Activated naive CD8-positive, alpha-beta T cell treated with anti-CD3 and anti-CD28 coated beads, Interleukin-2, amount 50 U/mL, for 24 hours (primary cell): ENCODE data around the gene KCNJ10.
"Not testable (repeated sequence)": the region's sequence is repeated elsewhere in the genome, so short reads cannot be mapped to it uniquely, and the experiment has no call there.

Experiments
- ATAC-seq: fragments of 150-1000 bp; cut with Tn5 transposase; one replicate; pipeline ENCODE4 v1.10.0; 2021
- DNase-seq: peaks from one replicate; pipeline ENCODE4 v3.0.0; 2021
- H3K27ac Mint-ChIP-seq: one replicate; pipeline ENCODE4 v1.8.0; 2021; ENCODE audit warnings: mild to moderate bottlenecking, mixed read lengths
- H3K27me3 Mint-ChIP-seq: one replicate; pipeline ENCODE4 v1.8.0; 2021; ENCODE audit warnings: mixed read lengths
- H3K36me3 Mint-ChIP-seq: one replicate; pipeline ENCODE4 v1.8.0; 2021; ENCODE audit warnings: low read depth, mixed read lengths
- H3K4me1 Mint-ChIP-seq: one replicate; pipeline ENCODE4 v1.8.0; 2021; ENCODE audit warnings: mixed read lengths
- H3K4me3 Mint-ChIP-seq: one replicate; pipeline ENCODE4 v1.8.0; 2021; ENCODE audit warnings: mild to moderate bottlenecking, moderate library complexity, mixed read lengths
- H3K9me3 Mint-ChIP-seq: one replicate; pipeline ENCODE4 v1.8.0; 2021; ENCODE audit warnings: mixed read lengths

KCNJ10 gene

DNA sequence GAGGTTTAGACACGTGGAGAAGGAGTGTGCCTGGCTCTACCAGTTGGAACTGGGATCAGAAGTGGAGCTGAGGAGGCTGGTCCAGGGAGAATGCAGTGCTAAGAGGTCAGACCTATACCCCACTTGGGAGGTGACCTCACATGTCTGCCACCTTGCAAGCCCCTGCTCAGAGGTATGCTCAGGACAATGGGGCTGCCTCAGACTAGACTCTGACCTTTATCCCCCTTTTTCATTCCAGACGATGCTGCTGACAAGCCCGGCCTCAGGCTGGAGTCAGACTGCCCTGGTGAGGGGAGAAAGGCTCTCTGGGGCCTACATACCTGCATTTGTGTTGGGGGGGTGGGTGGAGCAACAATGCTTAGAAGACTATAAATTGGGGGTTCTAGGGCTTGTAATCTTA is 5.2 kb downstream of the KCNJ10 start:
- DNase-seq = no peak
- Mint-ChIP-seq H3K4me3 (no peak overlapping the region), H3K4me1 (peaks cover 2% of the 10 kb centered on the region), H3K27ac (no peak overlapping the region), H3K27me3 (peaks cover 11% of the 10 kb centered on the region), H3K9me3 (no peaks in the 10 kb centered on the region), H3K36me3 (no peaks in the 10 kb centered on the region)
- no peak for ATAC-seq

DNA sequence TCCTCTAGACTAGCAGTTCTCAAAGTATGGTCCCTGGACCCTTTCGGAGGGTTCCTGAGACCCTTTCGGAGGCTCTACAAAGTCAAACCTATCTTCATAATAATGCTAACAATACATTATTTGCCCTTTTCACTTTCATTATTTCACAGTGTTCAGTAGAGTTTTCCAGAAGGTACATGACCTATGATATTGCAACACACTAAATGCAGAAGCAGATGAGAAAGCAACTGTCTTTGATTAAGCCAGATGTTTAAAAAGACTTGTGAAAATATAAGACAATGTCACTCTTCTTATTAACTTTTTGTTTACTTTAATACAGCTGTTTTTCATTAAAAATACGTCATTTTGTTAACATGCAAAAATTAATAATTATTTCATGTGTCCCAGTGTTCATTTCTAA is 5.8 kb downstream of the KCNJ10 start:
- DNase-seq (no peak), ATAC-seq (no peak)
- no peaks in the 10 kb centered on the region for H3K4me1 Mint-ChIP-seq
- no peak overlapping the region for H3K27ac Mint-ChIP-seq
- no peak overlapping the region for H3K4me3 Mint-ChIP-seq
- peaks cover 7% of the 10 kb centered on the region for H3K27me3 Mint-ChIP-seq
- no peaks in the 10 kb centered on the region for H3K9me3 Mint-ChIP-seq
- no peaks in the 10 kb centered on the region for H3K36me3 Mint-ChIP-seq

DNA sequence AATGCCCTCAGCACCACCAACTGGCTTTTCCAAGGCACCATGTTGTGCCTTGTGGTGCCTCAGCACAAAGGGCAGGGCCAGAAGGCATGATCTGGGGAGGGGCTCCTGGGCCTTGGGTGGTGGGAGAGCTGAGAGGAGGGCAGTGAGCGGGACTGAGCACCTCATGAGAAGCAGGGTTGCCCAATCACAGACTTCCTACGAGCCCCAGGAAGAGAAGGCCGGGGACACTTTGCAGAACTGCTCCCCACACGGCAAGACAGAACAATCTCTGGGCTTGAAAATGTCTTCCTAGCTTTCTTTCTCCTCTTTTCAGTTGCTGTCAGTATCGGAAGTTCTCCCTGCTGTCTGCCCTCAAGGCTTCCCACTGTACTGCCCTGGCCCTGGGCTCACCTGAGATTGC is 6.8 kb downstream of the KCNJ10 start:
- ATAC-seq (no peak), DNase-seq (no peak)
- Mint-ChIP-seq H3K27me3 (no peaks in the 10 kb centered on the region), H3K36me3 (no peaks in the 10 kb centered on the region), H3K4me1 (no peaks in the 10 kb centered on the region), H3K9me3 (no peaks in the 10 kb centered on the region), H3K27ac (no peak overlapping the region), H3K4me3 (no peak overlapping the region)

DNA sequence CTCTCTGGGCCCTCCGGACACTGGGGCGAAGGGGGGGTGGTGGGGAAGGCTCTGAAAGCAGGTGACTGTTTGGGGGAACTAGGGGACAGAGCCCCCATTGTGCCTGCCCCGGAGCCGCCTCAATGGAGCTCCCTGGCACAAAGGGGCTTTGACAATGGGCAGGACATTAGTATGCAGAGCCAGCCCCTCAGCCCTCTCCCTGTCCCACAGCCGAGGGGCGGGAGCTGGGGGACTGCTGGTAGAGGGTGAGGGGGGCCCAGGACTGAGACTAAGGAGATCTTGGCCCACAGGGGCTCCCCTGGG is 7.8 kb downstream of the KCNJ10 start:
- Mint-ChIP-seq H3K4me1 (no peaks in the 10 kb centered on the region), H3K9me3 (no peaks in the 10 kb centered on the region), H3K36me3 (no peaks in the 10 kb centered on the region), H3K27ac (no peak overlapping the region), H3K4me3 (no peak overlapping the region), H3K27me3 (no peaks in the 10 kb centered on the region)
- DNase-seq (no peak), ATAC-seq (no peak)

DNA sequence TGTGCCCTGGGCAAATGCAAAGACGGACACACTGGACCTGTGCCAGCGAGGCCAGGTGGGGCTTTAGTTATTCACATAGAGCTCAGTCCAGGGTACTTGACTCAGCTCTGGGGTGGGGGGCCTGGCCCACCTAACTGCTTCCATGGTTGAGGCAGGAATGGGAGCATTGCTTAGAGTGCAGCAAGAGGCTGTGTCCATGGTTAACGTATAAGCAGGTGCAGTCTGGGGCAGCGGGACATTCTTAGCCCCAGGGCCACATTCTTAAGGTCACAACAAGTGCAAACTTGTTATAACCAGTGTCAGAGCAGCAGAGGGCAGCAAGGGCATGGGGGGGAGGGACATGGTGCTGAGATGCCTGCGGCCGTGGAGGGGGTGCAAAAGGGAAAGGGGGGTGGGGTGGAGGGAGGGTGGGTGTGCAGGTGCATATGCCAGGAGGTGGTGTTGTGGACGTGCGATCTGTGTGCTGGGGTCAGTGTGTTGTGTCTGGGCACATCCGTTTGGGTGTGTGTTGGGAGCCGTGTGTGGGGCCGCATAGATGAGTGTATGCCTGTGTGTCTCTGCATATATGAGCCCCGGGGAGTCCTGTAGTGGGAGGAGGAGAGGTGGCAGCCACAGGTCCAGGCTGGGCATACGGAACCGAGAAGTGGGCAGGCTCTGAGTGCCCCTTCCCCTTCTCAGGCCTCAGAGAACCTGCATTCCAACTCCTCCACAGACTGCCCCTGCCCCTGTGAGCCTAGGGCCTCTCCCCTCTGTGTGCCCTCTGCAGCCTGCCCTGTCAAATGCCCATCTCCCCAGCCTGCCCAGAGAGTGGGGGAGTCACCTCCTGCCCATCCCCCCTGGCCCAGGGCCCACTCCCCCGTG is 8.4 kb downstream of the KCNJ10 start:
- H3K27ac Mint-ChIP-seq = no peak overlapping the region
- no peaks in the 10 kb centered on the region for H3K9me3 Mint-ChIP-seq
- H3K4me3 Mint-ChIP-seq = no peak overlapping the region
- no peaks in the 10 kb centered on the region for H3K27me3 Mint-ChIP-seq
- no peaks in the 10 kb centered on the region for H3K36me3 Mint-ChIP-seq
- no peaks in the 10 kb centered on the region for H3K4me1 Mint-ChIP-seq
- ATAC-seq (peak; percentile 38), DNase-seq (no peak)

DNA sequence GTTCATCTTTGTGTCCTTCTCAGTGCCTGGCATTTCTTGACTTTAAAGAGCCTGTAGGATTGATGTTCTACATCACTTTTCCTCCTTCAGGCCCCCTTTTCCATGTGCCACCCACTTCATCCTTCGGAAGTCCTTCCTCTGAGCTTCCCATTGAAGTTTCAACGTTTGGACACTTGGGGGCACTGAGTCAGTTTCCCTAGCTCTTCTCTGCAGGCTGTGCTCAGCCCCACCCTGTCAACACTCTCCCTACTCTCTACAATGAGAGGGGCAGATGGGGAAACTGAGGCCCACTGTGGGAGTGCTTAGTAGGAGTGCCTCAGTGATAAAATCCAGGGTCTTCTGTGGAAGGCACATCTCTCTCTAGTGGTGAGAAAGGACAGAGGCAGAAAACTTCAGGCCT is 11.9 kb downstream of the KCNJ10 start:
- Mint-ChIP-seq H3K36me3 (no peaks in the 10 kb centered on the region), H3K27me3 (peaks cover 12% of the 10 kb centered on the region), H3K4me1 (no peaks in the 10 kb centered on the region), H3K4me3 (no peak overlapping the region), H3K27ac (no peak overlapping the region), H3K9me3 (no peaks in the 10 kb centered on the region)
- ATAC-seq (no peak), DNase-seq (no peak)

DNA sequence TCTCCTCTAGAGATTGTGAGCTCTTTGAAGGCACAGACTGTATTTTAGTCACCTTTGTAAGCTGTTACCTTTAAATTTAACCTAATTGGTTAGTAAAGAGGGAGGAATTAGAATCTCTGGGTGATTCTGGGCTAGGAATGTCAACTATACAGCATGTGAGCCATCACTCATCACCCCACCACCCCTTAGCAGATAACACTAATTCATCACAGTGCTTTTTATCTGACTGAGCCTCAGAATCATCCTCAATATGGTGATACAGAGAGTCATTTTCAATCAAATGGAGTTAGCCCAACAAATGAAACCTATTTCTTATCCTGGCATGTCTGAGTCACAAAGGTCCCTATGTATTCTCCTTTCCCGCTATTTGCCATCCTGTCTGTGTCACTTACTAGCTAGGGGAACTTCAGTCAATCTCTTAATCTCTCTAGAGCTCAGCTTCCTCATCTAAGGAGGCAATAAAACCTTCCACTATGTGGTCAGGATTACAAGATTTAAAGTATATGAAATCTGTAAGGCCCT is 13.3 kb downstream of the KCNJ10 start:
- Mint-ChIP-seq H3K4me3 (no peak overlapping the region), H3K4me1 (no peaks in the 10 kb centered on the region), H3K27ac (no peak overlapping the region), H3K36me3 (no peaks in the 10 kb centered on the region), H3K9me3 (no peaks in the 10 kb centered on the region), H3K27me3 (peaks cover 19% of the 10 kb centered on the region)
- no peak for DNase-seq
- no peak for ATAC-seq

DNA sequence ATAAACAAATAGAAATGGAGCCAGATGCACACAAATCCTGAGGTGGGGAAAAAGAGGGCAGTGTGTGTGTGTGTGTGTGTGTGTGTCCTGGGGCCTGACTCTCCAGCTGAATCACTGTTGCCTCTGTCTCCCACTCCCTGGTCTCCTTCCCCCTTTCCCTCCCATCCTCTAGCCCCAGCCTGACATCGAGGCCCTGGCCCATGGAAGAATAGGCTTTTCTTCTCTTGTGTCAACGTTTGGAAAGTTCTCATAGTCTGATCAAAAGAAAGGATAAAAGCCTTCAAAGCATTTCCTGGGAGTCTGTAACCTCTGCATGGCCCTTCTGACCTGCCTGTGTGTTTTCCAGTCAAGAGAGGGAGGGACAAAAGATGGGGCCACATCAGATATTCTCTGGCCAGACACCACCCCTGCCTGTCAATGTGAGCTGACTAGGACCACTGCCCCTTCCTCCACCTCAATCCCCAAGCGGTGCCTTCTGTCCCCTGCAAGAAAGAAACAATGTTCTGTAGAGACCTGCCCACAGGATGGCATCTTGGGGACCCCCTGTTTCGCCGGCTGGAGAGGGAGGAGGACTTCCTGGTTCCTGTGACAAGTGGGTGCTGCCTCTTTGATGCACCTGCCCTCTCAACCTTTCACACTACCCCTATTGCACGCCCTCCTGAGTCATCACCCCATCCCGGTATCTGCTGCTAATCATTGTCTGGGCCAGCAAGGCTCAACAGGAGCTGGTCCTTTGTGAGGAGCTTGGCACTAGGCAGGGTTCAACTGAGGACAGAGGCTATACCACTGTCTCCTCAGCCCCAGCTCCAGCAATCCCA is 16.2 kb downstream of the KCNJ10 start:
- H3K4me1 Mint-ChIP-seq = no peaks in the 10 kb centered on the region
- H3K9me3 Mint-ChIP-seq = no peaks in the 10 kb centered on the region
- H3K27me3 Mint-ChIP-seq = peaks cover 25% of the 10 kb centered on the region
- no peak overlapping the region for H3K4me3 Mint-ChIP-seq
- no peak overlapping the region for H3K27ac Mint-ChIP-seq
- no peak for ATAC-seq
- no peak for DNase-seq
- no peaks in the 10 kb centered on the region for H3K36me3 Mint-ChIP-seq

DNA sequence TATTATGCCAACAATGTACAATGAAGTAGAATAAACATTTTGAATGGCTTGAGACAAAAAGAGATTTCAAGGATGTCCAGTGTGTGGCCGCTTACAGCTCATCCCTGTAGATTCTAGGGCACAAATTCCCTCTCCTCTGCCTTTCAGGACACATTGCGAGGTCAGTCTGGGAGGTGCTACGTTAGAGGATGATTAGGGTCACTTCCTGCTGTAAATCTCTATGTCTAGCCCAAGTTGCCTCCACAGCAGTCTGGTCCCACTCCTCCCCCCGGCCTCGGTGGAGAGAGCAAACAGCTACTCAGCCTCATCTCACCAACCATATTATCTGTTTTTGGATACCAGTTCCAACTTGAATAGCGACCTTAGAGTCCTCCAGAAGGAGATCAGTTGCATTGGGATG is 17.0 kb downstream of the KCNJ10 start:
- no peak overlapping the region for H3K27ac Mint-ChIP-seq
- H3K36me3 Mint-ChIP-seq = no peaks in the 10 kb centered on the region
- ATAC-seq = no peak
- no peaks in the 10 kb centered on the region for H3K9me3 Mint-ChIP-seq
- peaks cover 27% of the 10 kb centered on the region for H3K27me3 Mint-ChIP-seq
- H3K4me1 Mint-ChIP-seq = no peaks in the 10 kb centered on the region
- DNase-seq = no peak
- H3K4me3 Mint-ChIP-seq = no peak overlapping the region

DNA sequence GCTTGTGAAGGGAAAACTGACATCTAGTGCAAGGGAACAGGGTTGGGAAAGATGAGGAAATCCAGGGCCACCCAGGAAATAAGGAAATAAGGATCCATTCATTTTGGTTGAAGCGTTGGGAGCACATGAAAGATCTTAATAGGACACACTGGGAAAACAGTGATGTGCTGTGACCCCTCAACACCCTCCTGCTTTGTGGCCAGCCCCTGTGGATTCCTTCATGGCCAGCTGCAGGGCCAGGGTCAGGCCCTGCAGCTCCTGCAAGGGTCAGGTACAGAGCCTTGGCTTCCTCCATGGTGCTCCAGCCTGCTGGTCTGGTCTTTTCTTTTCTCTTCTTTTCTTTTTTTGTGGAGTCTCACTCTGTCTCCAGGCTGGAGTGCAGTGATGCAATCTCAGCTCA is 19.3 kb downstream of the KCNJ10 start:
- H3K4me3 Mint-ChIP-seq = no peak overlapping the region
- H3K36me3 Mint-ChIP-seq = no peaks in the 10 kb centered on the region
- H3K9me3 Mint-ChIP-seq = no peaks in the 10 kb centered on the region
- no peak overlapping the region for H3K27ac Mint-ChIP-seq
- H3K27me3 Mint-ChIP-seq = peaks cover 26% of the 10 kb centered on the region
- DNase-seq (no peak), ATAC-seq (no peak)
- H3K4me1 Mint-ChIP-seq = peaks cover 12% of the 10 kb centered on the region

DNA sequence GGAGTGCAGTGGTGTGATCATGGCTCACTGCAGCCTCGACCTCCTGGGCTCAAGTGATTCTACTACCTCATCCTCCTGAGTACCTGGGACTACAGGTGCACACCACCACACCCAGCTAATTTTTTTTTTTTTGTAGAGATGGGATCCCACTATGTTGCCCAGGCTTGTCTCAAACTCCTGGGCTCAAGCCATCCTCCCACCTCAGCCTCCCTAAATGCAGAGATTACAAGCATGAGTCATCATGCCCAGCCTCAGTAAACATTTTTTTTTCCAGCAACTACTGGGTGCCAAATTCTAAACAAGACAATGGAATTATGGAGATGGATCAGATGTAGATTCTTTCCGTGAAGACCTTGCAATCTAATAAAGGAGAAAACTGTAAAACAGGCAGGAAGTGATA is 19.8 kb downstream of the KCNJ10 start:
- not testable (repeated sequence) for H3K9me3 Mint-ChIP-seq
- peaks cover 27% of the 10 kb centered on the region for H3K27me3 Mint-ChIP-seq

DNA sequence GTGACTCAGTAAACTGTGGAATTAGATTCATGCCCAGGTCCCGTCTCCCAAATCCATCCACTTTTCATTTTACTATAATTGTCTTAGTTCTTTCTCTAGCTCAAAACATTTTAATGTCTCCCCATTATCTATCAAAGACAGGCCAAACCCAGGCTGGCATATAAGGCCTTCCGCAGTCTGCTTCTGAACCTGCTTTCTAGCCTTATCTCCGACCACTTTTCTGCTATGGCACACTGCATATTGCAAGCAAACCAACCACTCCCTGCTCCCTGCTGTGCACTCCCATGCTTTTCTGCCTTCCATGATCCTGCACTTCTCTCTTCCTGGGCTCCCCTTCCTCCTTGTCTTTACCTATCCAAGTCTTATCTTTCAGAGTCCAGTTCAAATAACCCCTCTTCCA is 20.9 kb downstream of the KCNJ10 start:
- H3K27ac Mint-ChIP-seq = peak overlapping the region; percentile 7
- no peak for DNase-seq
- H3K4me3 Mint-ChIP-seq = no peak overlapping the region

More for the DNA sequence above, 19.8 kb downstream of the KCNJ10 start:
- H3K4me3 Mint-ChIP-seq, H3K36me3 Mint-ChIP-seq, DNase-seq, H3K27ac Mint-ChIP-seq, ATAC-seq: not testable (repeated sequence)
- H3K4me1 Mint-ChIP-seq = peaks cover 12% of the 10 kb centered on the region

DNA sequence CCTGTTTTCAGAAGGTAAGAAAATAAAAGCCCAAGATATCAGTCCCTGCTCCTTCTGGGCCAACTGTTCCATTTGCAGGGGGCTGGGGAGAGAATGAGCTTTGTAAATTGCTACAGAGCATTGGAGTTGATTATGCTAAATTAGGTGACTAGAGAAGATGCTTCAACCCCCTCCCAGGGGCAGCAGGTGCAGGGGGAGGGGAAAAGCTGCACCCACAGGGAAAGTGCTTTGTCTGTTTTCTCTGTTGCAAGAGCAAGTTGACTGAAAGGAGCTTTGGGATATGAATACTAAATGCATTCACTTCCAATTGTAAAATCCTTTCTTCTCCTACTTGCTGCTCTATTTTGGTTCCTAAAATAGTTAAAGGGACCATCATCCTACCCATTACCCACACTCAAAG is 21.6 kb downstream of the KCNJ10 start:
- Mint-ChIP-seq H3K4me3 (no peak overlapping the region), H3K27me3 (peaks cover 22% of the 10 kb centered on the region), H3K4me1 (peaks cover 12% of the 10 kb centered on the region)

More for the DNA sequence above, 20.9 kb downstream of the KCNJ10 start:
- ATAC-seq = no peak
- peaks cover 12% of the 10 kb centered on the region for H3K4me1 Mint-ChIP-seq
- peaks cover 25% of the 10 kb centered on the region for H3K27me3 Mint-ChIP-seq
- no peaks in the 10 kb centered on the region for H3K36me3 Mint-ChIP-seq
- no peaks in the 10 kb centered on the region for H3K9me3 Mint-ChIP-seq

DNA sequence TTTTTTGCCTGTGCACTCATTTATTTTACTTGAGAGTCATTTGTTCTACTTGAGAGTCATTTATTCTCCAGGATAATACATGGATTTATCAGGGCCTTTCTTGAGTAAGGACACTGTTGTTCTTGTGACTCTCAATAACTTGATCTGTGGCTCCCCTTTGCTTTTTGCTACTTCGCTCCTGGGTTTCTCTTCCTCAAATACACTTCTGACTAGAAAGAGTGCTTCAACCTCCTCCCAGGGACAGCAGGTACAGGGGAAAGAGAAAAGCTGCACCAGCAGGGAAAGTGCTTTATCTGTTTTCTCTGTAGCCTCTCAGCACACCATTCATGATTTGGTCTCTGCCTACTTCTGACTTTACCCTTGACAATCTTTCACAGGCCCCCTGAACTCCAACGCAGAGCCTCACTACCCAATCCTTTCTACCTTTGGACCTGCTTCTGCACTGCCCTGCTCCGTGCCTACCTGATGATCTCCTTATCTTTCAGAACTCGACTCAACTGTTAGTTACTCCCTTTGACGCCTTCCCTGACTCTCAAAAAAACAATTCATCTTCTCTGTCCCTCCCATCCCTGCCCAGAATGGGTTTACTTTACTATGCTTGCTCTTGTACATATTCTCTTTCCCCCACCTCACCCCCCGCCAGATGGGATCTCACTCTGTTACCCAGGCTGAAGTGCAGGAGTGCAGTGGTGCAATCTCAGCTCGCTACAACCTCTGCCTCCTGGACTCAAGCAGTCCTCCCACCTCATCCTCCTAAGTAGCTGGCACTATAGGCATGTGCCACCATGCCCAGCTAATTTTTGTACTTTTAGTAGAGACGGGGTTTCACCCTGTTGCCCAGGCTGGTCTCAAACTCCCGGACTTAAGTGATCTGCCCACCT is 22.6 kb downstream of the KCNJ10 start:
- Mint-ChIP-seq H3K4me1 (peaks cover 12% of the 10 kb centered on the region), H3K27ac (peak overlapping the region; percentile 48), H3K4me3 (peak overlapping the region; percentile 63), H3K9me3 (no peaks in the 10 kb centered on the region), H3K27me3 (peaks cover 16% of the 10 kb centered on the region), H3K36me3 (no peaks in the 10 kb centered on the region)
- ATAC-seq = no peak
- no peak for DNase-seq

More for the DNA sequence above, 21.6 kb downstream of the KCNJ10 start:
- H3K9me3 Mint-ChIP-seq = no peaks in the 10 kb centered on the region
- DNase-seq (no peak), ATAC-seq (no peak)
- H3K36me3 Mint-ChIP-seq = no peaks in the 10 kb centered on the region
- H3K27ac Mint-ChIP-seq = no peak overlapping the region
